Fibroblast of lung (primary cell): Measurements from ENCODE around the gene SYMPK.

ENCODE experiments used
- EZH2 ChIP-seq: IDR thresholded peaks from 2 replicates; pipeline ENCODE4 v1.5.1; 2012; ENCODE audit warnings: low read length, control low read depth, mild to moderate bottlenecking; ENCODE audit errors: missing control alignments
- TF ChIP-seq, protein P1 (sequence below), 2 donors: IDR thresholded peaks in 1 of 2; conservative IDR thresholded peaks in 1 of 2; 1 replicate in 1 of 2; 2 replicates in 1 of 2; pipeline ENCODE4 v1.5.1; 2011 to 2012; ENCODE audit warnings: low read length in 2 of 2, control low read depth in 1 of 2, inconsistent platforms in 1 of 2, low read depth in 1 of 2, mild to moderate bottlenecking in 1 of 2

DNA sequence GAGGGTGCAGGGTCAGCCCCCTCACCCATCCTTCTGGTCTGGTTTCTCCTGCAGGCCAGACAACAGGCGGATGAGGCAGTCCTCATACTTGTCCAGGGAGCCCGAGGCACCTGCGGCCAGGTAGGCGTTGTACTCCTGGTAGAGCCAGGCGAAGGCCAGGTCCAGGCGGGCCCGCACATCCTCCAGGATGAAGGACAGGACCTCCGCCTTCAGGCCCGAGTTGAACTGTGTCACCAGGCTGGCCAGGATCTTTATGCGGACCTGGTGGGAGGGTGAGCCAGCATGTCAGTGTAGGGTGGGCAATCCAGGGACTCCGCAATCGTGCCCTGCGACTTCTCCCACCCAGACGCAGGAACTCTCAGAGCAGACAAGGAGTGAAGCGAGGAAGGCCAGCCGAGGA lies 34.0 kb downstream of the SYMPK start:
- TF ChIP-seq, protein P1, sequence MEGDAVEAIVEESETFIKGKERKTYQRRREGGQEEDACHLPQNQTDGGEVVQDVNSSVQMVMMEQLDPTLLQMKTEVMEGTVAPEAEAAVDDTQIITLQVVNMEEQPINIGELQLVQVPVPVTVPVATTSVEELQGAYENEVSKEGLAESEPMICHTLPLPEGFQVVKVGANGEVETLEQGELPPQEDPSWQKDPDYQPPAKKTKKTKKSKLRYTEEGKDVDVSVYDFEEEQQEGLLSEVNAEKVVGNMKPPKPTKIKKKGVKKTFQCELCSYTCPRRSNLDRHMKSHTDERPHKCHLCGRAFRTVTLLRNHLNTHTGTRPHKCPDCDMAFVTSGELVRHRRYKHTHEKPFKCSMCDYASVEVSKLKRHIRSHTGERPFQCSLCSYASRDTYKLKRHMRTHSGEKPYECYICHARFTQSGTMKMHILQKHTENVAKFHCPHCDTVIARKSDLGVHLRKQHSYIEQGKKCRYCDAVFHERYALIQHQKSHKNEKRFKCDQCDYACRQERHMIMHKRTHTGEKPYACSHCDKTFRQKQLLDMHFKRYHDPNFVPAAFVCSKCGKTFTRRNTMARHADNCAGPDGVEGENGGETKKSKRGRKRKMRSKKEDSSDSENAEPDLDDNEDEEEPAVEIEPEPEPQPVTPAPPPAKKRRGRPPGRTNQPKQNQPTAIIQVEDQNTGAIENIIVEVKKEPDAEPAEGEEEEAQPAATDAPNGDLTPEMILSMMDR (conservative IDR thresholded peaks at IDR 0.05 in 1 of 2, IDR thresholded peaks at IDR 0.05 in 1 of 2; ENCODE audit: low read depth in 1 of 2, low read length in 2 of 2) = no peak
- TF ChIP-seq EZH2 = no peak
